Measurements from ENCODE around the gene SPIRE2. TPM values are rescaled to one million over a fixed set of nuclear protein-coding genes. Genes with fewer than 3 reads are reported as not detected.

The SPIRE2 gene
- total and polyA plus RNA-seq, 2 of the 13 experiments (the other 11 are each of a cell fraction or from before 2014, with no cell fraction given) = 13.3 to 37.5 TPM

DNA sequence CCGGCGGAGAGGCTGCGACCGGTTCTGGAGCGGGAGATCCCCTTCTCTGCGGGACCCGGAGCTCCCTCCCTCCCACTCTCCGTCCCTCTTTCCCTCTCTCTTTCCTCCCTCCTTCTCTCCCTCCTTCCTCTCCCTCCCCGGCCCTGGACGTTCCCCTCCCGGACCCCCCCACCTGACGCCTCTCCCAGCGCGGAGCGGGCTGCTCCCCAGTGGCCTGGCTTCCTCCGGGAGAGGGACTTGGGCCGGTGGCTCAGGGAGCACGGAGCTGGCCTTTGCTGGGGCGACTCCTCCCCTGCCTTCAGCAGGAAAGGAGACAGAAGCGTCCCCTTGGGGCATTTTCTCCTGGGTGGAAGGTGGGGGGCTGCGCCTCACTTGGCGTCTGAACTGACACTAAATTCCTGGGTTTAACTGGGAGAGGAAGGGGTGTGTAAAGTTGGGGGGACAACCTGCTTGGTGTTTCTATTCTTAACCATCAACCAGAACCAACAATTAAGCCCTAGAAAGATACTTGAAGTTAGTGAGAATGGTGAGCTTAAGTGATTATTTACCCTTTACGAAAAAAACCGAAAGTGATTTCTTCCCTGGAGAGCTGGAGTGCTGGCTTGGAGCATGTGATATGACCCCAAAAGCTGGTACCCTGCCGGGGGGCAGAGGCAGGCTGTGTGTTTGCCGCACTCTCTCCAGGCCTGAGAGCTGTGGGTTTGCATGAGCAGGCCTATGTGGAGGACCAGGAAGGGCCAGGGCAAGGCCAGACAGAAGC is 775 bp downstream of the SPIRE2 start (continued):
- TF ChIP-seq, protein P1, sequence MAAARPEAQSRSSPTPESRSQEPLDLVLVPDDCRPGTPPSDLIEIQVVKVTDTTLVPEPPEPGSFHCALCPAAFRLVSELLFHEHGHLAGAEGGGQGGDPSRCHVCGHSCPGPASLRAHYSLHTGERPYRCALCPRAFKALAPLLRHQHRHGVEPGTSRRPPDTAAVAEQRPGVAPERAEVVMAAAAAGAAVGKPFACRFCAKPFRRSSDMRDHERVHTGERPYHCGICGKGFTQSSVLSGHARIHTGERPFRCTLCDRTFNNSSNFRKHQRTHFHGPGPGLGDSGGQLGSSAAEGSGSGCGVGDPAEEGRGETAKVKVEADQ (CRISPR knock-in tag; IDR thresholded peaks at IDR 0.05; ENCODE audit: borderline replicate concordance) = no peak
- TF ChIP-seq MAFG (CRISPR knock-in tag; IDR thresholded peaks at IDR 0.05) = no peak
- TF ChIP-seq SOX6 (IDR thresholded peaks at IDR 0.05) = no peak
- TF ChIP-seq SOX6 (CRISPR knock-in tag; IDR thresholded peaks at IDR 0.05) = no peak
- no peak for TF ChIP-seq ZNF354B (CRISPR knock-in tag; IDR thresholded peaks at IDR 0.05)
- TF ChIP-seq IRF2 (CRISPR knock-in tag; IDR thresholded peaks at IDR 0.05) = no peak
- TF ChIP-seq KLF15 (CRISPR knock-in tag; IDR thresholded peaks at IDR 0.05; ENCODE audit: borderline replicate concordance) = no peak
- TF ChIP-seq ZSCAN25 (CRISPR knock-in tag; IDR thresholded peaks at IDR 0.05) = no peak
- TF ChIP-seq ZGPAT (CRISPR knock-in tag; IDR thresholded peaks at IDR 0.05) = no peak
- TF ChIP-seq RBAK (CRISPR knock-in tag; IDR thresholded peaks at IDR 0.05) = no peak
- no peak for TF ChIP-seq EHMT2 (IDR thresholded peaks at IDR 0.05; ENCODE audit: borderline replicate concordance, low read depth, low read length)
- TF ChIP-seq SMAD9 (CRISPR knock-in tag; IDR thresholded peaks at IDR 0.05) = no peak
- no peak for TF ChIP-seq TAF1 (CRISPR knock-in tag; IDR thresholded peaks at IDR 0.05)
- TF ChIP-seq, protein P2, sequence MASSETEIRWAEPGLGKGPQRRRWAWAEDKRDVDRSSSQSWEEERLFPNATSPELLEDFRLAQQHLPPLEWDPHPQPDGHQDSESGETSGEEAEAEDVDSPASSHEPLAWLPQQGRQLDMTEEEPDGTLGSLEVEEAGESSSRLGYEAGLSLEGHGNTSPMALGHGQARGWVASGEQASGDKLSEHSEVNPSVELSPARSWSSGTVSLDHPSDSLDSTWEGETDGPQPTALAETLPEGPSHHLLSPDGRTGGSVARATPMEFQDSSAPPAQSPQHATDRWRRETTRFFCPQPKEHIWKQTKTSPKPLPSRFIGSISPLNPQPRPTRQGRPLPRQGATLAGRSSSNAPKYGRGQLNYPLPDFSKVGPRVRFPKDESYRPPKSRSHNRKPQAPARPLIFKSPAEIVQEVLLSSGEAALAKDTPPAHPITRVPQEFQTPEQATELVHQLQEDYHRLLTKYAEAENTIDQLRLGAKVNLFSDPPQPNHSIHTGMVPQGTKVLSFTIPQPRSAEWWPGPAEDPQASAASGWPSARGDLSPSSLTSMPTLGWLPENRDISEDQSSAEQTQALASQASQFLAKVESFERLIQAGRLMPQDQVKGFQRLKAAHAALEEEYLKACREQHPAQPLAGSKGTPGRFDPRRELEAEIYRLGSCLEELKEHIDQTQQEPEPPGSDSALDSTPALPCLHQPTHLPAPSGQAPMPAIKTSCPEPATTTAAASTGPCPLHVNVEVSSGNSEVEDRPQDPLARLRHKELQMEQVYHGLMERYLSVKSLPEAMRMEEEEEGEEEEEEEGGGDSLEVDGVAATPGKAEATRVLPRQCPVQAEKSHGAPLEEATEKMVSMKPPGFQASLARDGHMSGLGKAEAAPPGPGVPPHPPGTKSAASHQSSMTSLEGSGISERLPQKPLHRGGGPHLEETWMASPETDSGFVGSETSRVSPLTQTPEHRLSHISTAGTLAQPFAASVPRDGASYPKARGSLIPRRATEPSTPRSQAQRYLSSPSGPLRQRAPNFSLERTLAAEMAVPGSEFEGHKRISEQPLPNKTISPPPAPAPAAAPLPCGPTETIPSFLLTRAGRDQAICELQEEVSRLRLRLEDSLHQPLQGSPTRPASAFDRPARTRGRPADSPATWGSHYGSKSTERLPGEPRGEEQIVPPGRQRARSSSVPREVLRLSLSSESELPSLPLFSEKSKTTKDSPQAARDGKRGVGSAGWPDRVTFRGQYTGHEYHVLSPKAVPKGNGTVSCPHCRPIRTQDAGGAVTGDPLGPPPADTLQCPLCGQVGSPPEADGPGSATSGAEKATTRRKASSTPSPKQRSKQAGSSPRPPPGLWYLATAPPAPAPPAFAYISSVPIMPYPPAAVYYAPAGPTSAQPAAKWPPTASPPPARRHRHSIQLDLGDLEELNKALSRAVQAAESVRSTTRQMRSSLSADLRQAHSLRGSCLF (CRISPR knock-in tag; IDR thresholded peaks at IDR 0.05; ENCODE audit: borderline replicate concordance) = no peak
- no peak for TF ChIP-seq HNRNPUL1 (IDR thresholded peaks at IDR 0.05; ENCODE audit: low read depth, low read length)
- no peak for TF ChIP-seq ZNF564 (CRISPR knock-in tag; IDR thresholded peaks at IDR 0.05)
- TF ChIP-seq TEF (CRISPR knock-in tag; IDR thresholded peaks at IDR 0.05) = no peak
- no peak for TF ChIP-seq RELA (CRISPR knock-in tag; IDR thresholded peaks at IDR 0.05)
- no peak for TF ChIP-seq KDM5B (CRISPR knock-in tag; IDR thresholded peaks at IDR 0.05; ENCODE audit: borderline replicate concordance)
- TF ChIP-seq CCAR2 (optimal IDR thresholded peaks at IDR 0.05; ENCODE audit: low read depth, low read length) = no peak
- TF ChIP-seq, protein P3, sequence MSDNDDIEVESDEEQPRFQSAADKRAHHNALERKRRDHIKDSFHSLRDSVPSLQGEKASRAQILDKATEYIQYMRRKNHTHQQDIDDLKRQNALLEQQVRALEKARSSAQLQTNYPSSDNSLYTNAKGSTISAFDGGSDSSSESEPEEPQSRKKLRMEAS (IDR thresholded peaks at IDR 0.05) = 0 out of 2 replicates have a peak, but pooled peaks have one; percentile 15
- 0 out of 2 replicates have a peak, but pooled peaks have one; percentile 26 for TF ChIP-seq SP140L (CRISPR knock-in tag; IDR thresholded peaks at IDR 0.05; ENCODE audit: borderline replicate concordance)
- TF ChIP-seq CBX1 (IDR thresholded peaks at IDR 0.05; ENCODE audit: low read depth) = no peak

All from HepG2 (cell line).